Measurements from ENCODE around the gene PDE4D.
"Not testable (repeated sequence)": the region's sequence is repeated elsewhere in the genome, so short reads cannot be mapped to it uniquely, and the experiment has no call there.

The PDE4D gene

DNA sequence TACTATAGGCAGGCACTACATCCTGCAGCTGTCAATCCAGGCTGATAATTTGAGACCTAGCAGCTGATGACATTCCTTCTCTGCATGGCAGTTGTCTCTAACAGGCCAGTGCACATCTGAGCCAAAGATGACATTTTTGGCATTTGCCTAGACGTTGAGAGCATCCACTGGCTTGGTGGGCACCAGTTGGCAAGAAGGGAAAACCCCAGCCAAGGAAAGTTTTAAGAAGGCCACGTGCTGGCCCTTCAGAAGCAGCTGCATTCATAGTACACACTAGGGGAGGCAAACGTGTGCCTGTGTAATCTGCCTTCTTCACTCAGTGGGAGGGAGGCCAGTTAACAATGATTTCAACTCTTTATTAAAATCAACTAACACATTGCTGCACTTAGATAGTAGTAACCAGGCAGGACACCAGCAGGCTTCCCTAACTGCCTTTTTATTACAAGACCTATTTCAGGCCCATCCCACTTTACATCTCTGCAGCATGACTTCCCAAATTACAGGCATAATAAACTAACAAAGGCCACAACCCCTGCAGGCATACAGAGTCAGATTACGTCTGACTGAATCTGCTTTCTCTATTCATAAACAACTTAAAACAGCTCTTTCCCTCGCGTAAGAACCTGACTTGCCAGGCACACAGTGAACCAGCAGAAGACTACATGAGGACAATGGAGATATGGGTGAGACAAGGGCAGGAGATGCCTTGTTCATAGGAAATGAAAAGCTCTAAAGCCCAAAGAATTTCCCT, 576.3 kb downstream of the PDE4D start:
- DNase-seq, result peak; percentile 46

DNA sequence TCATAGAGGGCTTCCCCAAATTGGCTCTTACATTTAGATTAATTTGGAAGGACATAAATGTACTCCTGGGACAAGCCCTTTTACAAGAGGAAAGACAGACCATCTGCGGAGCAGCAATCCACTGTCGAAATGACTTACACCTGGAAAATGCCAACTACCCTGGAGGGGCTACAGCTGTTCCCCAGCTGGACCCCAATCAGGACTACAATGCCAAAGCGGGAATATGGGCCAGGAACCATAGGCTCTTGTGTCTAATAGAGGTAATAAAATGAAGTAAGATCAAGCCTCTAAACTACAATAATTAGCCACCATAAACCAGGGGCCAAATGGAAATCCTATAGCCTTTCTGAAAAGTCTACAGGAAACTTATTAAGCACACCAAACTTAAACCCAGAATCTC, 581.3 kb downstream of the PDE4D start:
- DNase-seq, result no peak

DNA sequence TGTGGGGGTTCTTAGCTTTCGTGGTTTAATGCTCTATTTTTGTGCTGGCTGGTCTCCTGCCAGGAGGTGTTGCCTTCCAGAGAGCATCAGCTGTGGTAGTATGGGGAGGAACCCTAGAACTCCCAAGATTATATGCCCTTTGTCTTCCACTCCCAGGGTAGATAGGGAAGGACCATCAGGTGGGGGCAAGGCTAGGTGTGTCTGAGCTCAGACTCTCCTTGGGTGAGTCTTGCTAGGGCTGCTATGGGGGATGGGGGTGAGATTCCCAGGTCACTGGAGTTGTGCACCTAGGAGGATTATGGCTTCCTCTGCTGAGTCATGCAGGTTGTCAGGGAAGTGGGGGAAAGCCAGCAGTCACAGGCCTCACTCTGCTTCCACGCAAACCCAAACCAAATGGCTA, 584.8 kb downstream of the PDE4D start:
- DNase-seq, result not testable (repeated sequence)

DNA sequence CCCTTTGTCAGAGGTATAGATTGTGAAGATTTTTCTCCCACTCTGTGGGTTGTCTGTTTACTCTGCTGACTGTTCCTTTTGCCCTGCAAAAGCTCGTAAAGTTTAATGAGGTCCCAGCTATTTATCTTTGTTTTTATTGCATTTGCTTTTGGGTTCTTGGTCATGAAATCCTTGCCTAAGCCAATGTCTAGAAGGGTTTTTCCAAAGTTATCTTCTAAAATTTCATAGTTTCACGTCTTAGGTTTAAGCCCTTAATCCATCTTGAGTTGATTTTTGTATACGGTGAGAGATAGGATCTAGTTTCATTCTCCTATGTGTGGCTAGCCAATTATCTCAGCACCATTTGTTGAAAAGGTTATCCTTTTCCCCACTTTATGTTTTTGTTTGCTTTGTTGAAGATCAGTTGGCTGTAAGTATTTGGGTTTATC, 590.2 kb downstream of the PDE4D start:
- DNase-seq, result not testable (repeated sequence)

- not testable (repeated sequence) for DNase-seq
These were observed 591.0 kb downstream of the PDE4D start for GRCh38 chr5:59302509-59302908.

DNA sequence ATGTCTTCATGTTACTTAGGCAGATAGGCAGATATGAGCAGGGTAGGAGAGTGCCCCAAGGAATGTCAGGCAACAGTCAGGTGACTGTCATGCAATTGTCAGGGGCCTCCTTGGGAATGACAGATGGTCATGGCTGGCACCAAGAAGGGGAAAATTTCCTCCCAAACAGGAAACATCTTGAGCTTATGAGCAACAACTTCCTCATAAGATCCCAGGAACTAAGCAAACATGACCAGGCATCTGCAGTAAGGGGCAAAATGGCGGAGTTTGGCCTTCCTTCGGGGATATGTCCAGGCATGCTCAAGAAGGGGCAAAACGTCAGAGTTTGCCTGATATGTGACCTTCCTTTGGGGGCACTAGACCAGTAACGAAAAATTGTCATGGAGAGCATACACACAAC, 591.8 kb downstream of the PDE4D start:
- DNase-seq, result no peak

GRCh38 chr5:59300930-59301329, 592.6 kb downstream of the PDE4D start:
- no peak for DNase-seq

DNA sequence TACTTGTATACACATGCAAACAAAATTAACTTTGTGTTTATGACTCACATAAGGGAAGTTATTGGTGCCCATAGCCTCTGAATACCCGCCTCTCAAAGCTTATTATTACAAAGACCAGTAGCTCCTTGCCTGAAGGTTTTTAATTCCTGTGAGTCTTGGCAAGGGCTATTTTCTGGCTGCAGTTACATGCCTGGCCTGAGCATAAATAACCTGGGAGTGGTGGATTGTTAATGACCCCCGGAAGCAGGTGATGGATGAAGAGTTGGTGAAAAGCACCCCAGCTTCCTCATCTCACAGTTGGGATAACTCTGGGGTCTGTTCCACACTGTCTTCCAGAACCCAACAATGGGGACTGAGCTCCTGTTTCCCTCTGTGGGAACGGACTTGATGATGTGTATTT, 594.5 kb downstream of the PDE4D start:
- DNase-seq, result no peak

DNA sequence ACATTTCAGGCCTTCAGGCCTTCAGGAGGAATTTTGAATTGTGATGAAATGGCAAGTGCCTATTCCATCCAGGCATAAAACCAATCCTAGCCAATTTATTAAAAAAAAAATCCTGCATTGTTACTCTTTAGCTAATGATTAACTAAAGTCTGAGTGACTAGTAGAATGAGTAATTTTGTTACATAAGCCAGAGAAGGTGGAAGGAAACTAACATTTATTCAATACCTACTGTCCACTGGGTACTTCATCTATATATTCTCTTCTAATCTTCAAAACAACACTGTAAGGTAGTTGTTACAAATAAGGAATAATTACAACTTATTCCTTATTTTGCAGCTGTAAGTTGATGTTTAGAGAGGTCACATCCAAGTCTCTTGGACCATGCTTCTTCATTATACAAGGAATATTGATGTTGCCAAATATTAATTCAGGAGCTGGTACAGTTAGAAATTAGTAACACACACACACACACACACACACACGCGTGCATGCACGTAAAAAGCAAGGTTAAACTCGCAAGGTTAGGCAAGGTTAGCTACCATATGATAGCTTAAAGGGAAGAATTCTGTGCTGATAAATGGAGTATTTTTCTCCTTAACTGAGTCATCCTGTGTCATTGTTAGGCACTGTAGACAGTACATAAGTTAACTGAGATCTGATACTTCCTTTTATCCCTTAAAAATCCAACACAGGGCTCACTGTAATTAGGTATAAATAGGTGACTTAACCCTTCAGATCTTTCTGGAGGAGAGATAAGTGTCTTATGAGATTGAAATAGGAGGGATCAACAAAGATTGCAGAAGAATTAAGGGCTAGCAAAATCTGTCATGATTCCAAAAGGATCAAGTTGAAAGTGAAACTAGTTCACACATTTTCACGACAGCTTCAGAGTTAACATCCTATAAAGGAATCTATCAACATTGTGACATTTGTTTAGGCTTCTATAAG, 596.9 kb downstream of the PDE4D start:
- DNase-seq, result no peak

DNA sequence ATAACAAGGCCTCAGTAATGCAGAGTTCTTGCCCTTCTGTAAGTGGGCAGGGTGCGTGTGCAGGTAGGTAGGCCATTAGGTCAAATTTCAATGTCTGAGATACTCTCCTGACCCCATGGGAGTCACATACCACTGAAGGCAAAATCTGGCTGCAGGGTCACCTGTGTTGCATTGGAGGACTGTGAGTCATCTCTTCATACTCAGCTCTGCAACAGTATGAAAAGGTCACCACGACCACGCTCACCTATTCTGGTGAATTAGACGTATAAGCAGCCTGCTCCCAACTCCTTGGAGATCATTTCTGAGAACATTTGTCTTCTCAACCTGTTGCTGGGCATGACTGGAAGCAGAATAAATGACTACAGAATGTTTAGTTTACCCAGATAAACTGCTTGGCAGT, 599.8 kb downstream of the PDE4D start:
- no peak for DNase-seq

GRCh38 chr5:59291941-59292340, 601.6 kb downstream of the PDE4D start:
- DNase-seq, result no peak

- no peak for DNase-seq
These were observed 605.6 kb downstream of the PDE4D start for GRCh38 chr5:59287884-59288283.

DNA sequence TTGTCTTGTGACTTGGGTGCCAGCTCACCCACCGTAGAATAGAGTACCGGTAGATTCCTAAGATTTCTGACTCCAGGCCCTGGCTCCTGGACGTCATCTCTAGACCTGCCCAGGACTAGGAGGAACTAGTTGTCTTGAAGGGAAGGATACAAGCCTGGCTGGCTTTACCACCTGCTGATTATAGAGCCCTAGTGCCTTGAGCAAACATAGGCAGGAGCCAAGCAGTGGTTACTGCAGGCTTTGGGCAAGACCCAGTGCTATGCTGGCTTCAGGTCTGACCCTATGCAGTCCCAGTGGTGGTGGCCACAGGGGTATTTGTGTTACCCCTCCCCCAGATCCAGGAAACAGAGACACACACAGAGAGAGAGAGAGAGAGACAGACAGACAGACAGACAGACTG, 606.2 kb downstream of the PDE4D start:
- DNase-seq, result no peak

- no peak for DNase-seq
These were observed 607.0 kb downstream of the PDE4D start for GRCh38 chr5:59286510-59286909.

DNA sequence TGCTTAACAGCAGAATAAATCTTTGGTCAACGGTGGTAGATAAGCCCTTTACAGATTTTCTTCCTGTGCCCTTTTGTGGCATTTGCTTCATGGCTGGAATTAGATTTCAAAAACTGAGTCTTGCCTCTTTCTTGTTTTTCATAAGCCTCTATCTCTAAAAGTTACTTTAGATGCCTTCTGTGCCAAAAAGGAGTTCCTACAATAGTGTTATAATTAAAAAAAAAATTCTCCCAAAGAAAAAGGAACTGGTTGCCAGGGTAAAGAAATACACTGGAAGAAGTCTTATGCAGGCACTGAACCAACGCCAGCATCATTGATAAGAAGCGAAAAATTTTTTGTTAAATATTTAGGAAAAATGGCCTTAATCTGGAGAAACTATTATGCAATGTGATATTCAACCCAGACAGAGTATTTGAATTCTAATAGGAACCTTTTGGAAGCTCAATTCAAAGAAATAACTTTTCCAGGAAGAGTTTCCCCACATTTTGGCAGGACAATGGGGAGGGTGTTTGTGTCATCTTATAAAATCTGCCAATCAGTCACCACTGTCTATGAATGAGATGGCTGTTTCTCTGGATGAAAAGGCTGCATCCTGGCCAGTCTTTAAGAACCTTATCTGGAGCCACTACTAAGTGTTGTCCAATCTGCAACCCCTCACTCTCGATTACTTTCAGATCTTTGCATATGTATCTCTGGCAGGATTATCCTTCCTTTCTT, 608.1 kb downstream of the PDE4D start:
- DNase-seq, result no peak

- DNase-seq, result no peak
These were observed 610.8 kb downstream of the PDE4D start for GRCh38 chr5:59282726-59283125.

GRCh38 chr5:59279979-59280378, 613.5 kb downstream of the PDE4D start:
- DNase-seq, result no peak

DNA sequence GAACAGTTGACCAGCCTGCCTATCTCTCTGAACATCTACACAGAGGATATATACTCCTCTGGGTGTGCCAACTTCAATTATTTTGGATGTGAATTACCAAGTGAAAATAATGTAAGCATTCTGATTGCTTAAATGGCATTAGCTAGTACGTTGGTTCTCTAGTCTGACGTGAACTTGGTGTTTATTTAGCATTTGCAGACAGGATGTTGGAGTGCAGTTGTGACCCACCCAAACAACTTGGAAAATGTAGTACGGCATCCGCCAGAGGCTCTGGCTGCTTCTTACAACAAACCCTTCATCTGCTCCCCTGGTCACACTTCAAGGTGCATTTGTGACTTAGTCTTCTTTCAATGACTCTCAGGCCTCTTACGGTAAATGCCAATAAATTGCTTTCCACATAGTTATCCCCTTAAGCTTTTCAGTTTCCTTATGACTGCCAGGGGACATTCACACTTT, 616.6 kb downstream of the PDE4D start:
- no peak for DNase-seq

DNA sequence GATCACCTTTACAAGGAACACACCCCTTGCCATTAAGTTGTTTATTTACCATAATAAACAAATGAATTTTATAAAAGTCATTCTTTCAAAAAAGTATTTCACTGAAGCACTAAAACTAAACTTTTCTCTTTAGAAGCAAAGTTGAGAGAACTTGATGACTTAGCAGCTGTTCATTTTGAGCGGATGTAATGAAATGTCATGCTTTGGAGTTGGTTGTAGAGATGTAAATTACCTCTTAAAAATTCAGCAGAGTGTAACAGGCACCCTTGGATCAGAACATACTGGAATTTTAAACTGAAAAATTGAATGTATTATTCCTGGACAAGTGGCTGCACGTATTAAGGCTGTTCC, 617.2 kb downstream of the PDE4D start:
- DNase-seq, result no peak

DNA sequence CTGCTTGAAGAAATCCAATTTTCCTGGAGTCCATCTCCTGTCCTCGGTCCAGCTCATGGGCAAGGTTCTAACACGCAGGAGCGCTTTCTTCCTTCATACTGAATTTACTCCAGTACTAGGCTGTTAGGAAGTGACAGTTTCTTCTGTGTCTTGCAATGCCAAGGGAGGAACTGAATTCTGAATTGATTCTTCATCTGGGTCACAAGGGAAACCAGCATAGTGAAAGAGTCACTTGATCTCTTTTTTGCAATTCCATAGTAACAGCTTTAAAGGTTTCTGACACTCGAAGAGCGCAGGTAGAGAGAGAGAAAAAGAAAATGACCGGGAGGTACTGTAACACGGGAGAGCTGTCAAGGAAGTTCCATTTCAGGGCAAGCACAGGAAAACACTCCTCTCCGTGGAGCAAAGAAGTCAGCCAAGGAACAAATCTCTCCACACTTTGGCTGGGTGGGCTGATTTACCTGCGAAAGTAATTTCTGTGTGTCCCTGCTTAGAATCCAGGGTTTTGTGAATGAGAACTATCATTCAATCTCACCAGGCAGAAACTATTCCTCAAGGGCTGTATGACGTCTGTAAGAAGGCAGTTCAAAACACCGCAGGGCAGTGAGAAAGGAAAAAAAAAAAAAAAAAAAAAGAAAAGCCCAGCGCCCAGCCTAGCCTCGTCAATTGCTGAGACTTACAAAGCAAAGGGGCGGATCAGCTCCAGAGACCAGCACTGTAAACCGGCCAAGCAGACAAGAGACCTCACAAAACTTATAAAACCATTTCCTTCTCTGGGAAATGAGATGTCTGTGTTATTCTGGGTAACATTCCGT, 617.8 kb downstream of the PDE4D start:
- DNase-seq, result no peak

DNA sequence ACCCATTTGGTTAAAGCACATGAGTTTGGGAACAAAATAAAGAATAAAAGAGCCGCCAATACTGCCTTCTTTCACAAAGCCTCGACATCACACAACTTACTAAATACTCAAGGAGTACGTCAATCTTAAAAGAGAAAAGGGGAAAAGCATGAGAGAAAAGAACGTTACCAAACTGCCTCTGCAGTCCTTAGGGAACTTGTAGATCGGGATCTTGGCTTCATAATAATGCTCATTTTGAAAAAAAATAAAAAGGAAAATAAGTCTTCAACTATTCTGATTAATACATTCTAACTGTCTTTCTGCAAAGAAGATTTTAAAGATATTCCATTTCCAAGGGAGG, 618.4 kb downstream of the PDE4D start:
- no peak for DNase-seq

GRCh38 chr5:59274106-59274636, 619.4 kb downstream of the PDE4D start:
- no peak for DNase-seq
